Testis (tissue), 2 donors: Measurements from ENCODE around the gene ZC3H6.
"Not testable (repeated sequence)": the region's sequence is repeated elsewhere in the genome, so short reads cannot be mapped to it uniquely, and the experiment has no call there.

Experiments
- POLR2A ChIP-seq: fragments of 450-650 bp; IDR thresholded peaks from one replicate; pipeline ENCODE4 v1.6.1; 2017; ENCODE audit warnings: antibody characterized with exemption, mild to moderate bottlenecking, moderate library complexity
- TF ChIP-seq, protein P1 (sequence below), 3 experiments: fragments of 450-650 bp in 2 of 3; fragments of 200-600 bp in 1 of 3; sonication (generic) in 1 of 3; IDR thresholded peaks; one replicate each; pipeline ENCODE4 v1.5.1; 2016 to 2019; ENCODE audit warnings: antibody characterized with exemption in 3 of 3, mild to moderate bottlenecking in 2 of 3, moderate library complexity in 1 of 3

GRCh38 chr2:112360055-112360454 lies 84.7 kb downstream of the ZC3H6 start:
- TF ChIP-seq, protein P1, sequence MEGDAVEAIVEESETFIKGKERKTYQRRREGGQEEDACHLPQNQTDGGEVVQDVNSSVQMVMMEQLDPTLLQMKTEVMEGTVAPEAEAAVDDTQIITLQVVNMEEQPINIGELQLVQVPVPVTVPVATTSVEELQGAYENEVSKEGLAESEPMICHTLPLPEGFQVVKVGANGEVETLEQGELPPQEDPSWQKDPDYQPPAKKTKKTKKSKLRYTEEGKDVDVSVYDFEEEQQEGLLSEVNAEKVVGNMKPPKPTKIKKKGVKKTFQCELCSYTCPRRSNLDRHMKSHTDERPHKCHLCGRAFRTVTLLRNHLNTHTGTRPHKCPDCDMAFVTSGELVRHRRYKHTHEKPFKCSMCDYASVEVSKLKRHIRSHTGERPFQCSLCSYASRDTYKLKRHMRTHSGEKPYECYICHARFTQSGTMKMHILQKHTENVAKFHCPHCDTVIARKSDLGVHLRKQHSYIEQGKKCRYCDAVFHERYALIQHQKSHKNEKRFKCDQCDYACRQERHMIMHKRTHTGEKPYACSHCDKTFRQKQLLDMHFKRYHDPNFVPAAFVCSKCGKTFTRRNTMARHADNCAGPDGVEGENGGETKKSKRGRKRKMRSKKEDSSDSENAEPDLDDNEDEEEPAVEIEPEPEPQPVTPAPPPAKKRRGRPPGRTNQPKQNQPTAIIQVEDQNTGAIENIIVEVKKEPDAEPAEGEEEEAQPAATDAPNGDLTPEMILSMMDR (IDR thresholded peaks at IDR 0.05), result not testable (repeated sequence)
- TF ChIP-seq POLR2A, result not testable (repeated sequence)
